Measurements from ENCODE around the gene LRG1. TPM values are rescaled to one million over a fixed set of nuclear protein-coding genes. Genes with fewer than 3 reads are reported as not detected.
A peak's percentile ranks its signal among the peaks of the same experiment; 100 is the strongest.
"Not testable (repeated sequence)": the region's sequence is repeated elsewhere in the genome, so short reads cannot be mapped to it uniquely, and the experiment has no call there.

The LRG1 gene
- total RNA-seq, 1 donor from 2014 or later: 0.73 TPM

GRCh38 chr19:4556597-4557127, 16.8 kb upstream of the LRG1 start:
- ATAC-seq (peak; percentile 32), DNase-seq (ENCODE audit: missing footprints) (peak; percentile 70)
- intact Hi-C loops (cut with DNase I): no loop called here

DNA sequence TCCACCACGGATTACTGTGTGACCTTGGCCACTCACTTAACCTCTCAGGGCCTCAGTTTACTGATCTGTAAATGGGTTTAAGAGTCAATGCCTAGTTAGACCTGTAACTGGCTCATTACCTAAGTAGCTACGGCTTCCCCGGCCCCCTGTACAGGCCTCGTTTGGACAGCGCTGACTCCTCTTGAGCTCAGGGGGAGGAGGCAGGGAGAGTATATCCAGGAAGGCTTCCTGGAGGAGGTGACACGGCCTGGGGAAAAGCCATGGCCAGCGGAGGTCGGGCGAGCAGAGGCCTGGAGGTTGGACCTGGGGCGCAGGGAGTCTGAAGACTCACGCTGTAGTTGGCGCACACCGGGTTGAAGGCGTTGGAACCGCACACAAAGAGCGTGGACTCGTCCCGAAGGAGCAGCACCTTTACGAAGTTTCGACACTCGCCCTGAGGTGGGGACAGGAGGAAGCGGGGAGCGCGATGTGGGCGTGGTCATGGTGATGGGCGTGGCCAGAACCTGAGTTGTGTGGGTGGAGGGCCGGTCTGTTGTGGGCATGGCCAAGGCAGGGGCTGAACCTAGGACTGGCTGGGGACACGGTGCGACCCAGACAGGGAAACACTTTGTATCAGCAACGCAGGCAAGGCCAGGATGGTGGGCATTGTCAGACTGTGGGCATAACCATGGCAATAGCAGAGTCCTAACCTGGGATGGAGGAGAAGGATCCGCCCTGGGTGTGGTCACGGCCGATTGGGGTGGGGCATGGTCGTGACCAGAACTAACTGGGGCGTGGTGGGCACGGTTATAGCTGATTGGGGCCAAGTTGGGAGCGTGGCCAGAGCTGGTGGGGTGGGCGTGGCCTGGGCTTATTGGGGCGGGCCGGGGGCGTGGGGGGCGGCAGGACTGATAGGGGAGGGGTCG, 16.1 kb upstream of the LRG1 start:
- ATAC-seq (no peak), DNase-seq (ENCODE audit: missing footprints) (peak; percentile 34)
- intact Hi-C loops (cut with DNase I): no loop called here

- ATAC-seq (no peak), DNase-seq (ENCODE audit: missing footprints) (no peak)
- intact Hi-C loops (cut with DNase I): no loop called here
Observed at GRCh38 chr19:4554717-4555116, 14.9 kb upstream of the LRG1 start.

DNA sequence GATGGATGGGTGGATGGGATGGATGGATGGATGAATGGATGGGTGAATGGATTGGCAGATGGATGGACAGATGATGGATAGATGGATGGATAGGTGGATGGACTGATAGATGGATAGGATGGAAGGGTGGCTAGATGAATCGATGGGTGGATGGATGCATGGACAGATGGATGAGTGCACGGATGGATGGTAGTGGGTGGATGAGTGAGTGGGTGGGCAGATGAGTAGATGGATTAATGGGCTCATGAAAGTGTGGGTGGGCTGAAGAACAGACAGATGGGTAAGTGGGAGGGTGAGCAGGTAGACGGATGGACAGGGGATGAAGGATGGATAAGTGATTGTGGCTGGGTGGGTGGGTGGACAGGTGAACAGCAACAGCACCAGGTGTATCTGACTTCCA, 13.9 kb upstream of the LRG1 start:
- DNase-seq (ENCODE audit: missing footprints) (no peak), ATAC-seq (no peak)
- intact Hi-C loops (cut with DNase I): no loop called here

DNA sequence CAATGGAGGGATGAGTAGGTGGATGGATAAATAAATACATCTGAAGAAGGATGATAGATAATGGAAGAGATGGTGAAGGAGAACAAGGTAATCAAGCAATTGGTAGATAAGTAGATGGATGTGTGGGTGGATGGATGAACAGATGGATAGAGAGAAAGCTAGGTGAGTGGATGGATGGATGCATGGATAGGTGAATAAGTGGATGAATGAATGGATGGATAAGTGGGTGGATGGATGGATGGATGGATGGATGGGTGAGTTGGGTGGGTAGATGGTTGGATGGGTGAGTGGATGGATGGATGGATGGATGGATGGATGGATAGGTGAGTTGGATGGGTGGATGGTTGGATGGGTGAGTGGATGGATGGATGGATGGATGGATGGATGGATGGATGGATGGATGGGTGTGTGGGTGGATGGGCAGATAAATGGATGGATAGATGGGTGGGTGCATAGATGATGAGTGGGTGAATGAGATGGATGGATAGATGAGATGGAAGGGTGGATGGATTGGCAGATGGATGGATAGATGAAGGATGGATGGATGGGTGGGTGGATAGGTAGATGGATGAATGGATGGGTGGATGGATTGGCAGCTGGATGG, 13.4 kb upstream of the LRG1 start:
- no peak for DNase-seq (ENCODE audit: missing footprints)
- intact Hi-C loops (cut with DNase I): no loop called here
- ATAC-seq: no peak

DNA sequence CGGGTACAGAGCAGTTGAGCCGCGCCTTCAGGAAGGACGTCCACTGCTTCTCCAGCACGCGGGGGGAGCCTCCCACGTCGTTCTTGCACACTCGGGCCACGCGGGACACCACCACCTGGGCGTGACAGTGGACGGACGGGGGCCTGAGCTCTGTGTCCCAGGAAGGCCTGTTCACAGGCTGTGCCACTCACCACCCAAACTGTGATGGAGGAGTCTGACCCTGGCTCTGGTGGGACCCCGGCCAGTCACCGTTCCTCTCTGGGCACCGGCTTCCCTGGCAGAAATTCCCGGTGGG, 12.6 kb upstream of the LRG1 start:
- ATAC-seq (no peak), DNase-seq (ENCODE audit: missing footprints) (peak; percentile 13)
- intact Hi-C loops (cut with DNase I): no loop called here

- intact Hi-C loops (cut with DNase I): no loop called here
- ATAC-seq (no peak), DNase-seq (ENCODE audit: missing footprints) (peak; percentile 16)
Observed at GRCh38 chr19:4550479-4551050, 10.7 kb upstream of the LRG1 start.

GRCh38 chr19:4550018-4550417, 10.2 kb upstream of the LRG1 start:
- DNase-seq (ENCODE audit: missing footprints) (peak; percentile 4), ATAC-seq (no peak)
- intact Hi-C loops (cut with DNase I): no loop called here

DNA sequence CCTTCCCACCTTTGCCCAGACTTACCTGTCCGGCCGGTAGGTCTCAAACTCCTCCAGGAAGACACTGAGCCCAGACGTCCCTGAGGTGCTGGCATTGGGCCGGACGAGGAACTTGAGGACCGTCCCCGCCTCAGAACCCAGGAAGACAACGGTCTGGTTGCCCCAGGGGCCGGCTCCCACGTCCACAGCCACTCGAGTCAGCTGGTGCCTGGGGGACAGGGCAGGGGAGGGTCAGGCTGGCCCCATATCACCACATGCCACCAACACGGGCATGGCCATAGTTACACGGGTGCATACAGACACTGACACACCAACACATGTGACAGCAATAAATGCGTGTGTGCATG, 8.4 kb upstream of the LRG1 start:
- intact Hi-C loops (cut with DNase I): no loop called here
- DNase-seq (ENCODE audit: missing footprints): peak; percentile 4
- ATAC-seq: no peak

DNA sequence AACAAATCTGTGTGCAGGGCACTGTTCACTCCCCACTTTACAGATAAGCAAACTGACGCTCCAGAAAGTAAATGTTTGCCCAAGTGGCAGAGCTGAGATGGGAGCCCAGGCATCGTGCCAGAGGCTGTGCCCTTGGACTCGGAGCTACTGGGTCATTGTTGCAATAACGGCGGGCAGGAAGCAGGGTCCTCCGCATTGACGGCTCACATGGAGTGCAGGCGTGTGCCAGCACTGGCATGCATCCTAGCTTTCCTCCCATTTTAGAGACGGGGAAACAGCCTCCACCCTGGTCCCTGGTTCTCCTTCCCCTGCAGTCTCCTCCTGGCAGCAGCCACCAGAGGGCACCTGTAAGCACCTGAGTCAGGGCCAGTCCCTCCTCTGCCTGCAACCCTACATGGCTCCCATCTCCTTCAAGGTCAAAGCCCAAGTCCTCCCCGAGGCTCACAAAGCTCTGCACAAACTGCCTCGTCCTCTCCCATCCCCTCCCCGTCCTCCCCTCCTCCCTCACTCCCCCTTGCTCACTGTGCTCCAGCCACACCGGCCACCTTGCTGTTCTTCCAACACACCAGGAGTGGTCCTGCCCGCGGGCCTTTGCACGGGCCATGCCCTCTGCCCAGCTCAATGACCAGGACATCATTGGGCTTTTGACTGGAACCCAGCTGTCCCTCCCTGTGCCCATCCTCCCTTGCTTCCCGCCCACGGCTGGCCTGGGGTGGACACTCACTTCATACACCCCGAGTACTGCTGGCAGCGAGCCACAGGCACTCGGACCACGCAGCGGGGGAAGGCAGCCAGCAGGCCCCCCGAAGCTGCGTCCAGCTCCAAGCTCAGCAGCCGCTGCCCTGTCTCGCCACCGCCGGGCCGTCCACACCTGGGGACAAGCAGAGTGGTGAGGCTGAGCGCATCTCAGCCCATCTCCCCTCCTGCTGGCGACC, 7.7 kb upstream of the LRG1 start:
- peak; percentile 67 for DNase-seq (ENCODE audit: missing footprints)
- ATAC-seq: no peak
- intact Hi-C loops (cut with DNase I): no loop called here

DNA sequence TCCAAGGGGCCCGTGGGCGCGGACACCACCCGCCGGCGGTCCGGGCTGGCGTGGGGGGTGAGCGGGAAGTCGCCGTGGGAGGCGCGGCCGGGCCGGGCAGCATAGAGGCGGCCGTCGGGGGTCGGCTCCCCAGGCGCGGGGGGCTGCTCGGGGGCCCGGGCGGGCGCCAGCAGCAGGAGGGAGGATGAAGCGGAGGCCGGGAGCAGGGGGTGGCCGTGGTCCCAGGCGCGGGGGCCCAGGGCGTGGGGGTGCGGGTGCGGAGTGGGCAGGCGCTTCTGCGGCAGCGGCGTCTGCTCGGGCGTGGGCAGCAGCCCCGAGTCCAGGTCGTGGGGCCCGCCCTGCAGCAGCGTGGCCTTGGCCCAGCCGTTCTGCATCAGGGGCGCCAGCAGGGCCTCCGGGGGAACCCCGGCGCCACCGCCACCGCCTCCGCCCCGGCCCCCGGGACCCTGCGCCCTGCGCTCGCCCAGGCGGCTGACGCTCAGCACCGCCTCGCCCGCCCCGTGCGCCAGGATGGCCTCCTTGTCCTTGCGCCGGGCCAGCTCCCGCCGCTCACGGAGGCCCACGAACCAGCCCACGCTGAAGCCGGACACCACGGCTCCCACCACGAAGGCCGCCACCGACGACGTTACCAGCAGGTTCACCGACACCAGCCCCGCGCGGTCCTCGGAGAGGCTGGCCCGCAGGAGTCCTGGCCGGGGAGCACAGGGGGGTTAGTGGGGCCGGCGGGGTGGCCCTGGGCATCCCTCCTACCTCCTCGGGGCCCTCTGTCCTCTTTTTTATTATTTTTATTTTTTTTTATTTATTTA, 4.2 kb upstream of the LRG1 start:
- intact Hi-C loops (cut with DNase I): no loop called here
- peak; percentile 37 for DNase-seq (ENCODE audit: missing footprints)
- no peak for ATAC-seq

DNA sequence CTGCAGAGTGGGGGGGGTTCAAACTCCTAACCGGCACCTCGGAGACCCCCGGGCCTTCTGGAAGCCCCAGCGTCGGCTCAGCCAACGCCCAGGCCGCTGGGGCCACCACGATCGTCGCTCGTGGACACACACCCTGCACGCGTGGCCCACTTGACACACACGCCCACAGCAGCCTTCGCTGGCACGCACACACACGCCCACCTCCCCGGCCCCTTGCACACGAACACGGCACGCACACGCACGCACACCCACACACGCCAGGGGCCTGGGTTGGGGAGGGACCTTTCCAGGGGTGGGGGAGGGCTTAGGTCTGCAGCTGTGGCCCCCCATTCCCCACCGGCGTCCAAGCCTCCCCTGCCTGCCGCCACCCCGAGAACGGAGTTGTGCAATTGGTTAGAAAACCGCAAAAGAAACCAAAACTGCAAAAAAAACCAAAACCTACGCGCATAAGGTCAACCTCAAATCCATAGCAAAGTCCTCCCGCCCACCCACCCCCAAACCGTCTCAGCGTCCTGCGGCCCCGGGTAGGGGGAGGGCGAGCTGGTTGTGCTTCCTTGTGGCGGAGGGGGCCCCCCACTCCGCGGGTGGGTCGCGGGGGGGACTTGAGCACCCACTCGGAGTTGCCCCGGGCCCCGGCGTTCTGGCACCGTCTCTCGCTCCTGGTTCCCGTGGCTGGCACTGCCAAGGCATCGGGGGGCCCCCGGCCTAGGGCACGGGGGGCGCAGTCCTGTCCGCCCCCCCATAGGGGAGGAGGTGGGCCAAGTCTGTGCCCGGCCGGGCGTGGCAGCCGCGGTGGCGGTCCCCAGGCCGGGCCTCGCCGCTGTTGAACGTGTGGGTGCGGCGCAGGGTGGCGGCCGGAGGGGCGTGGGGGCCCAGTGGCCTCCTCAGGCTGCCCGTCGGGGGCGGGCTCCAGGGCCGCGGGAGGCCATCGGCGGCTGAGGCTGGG, 3.3 kb upstream of the LRG1 start:
- ATAC-seq (no peak), DNase-seq (ENCODE audit: missing footprints) (no peak)
- intact Hi-C loops (cut with DNase I): no loop called here

- DNase-seq (ENCODE audit: missing footprints); intact Hi-C loops (cut with DNase I); ATAC-seq: not testable (repeated sequence)
Observed at GRCh38 chr19:4541806-4542145, 1.9 kb upstream of the LRG1 start.

- DNase-seq (ENCODE audit: missing footprints): no peak
- intact Hi-C loops (cut with DNase I): no loop called here
Observed at GRCh38 chr19:4541114-4541805, 1.4 kb upstream of the LRG1 start.

GRCh38 chr19:4539169-4539692, 605 bp downstream of the LRG1 start:
- intact Hi-C loops (cut with DNase I): loop anchor here (10.0 kb wide), 1 partner anchor 264 kb away; the partner anchor contains the start of gene SHD
- no peak for ATAC-seq
- DNase-seq (ENCODE audit: missing footprints): no peak

More at GRCh38 chr19:4541114-4541805, 1.4 kb upstream of the LRG1 start:
- no peak for ATAC-seq

DNA sequence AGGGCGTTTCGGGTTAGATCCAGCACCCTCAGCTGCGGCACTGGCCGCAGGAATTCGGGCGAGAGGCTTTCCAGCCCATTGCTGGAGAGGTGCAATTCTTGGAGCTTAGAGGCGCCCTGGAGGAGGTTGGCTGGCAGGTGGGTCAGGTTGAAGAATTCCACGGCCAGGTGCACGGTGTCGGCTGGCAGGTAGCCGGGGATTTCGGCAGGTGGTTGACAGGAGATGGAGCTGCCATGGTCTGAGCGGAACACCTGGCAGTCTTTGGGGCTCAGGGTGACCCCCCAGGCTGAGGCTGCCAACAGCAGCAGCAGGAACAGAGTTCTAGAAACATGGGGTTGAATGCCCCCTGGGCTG, 1.3 kb downstream of the LRG1 start:
- ATAC-seq: no peak
- no peak for DNase-seq (ENCODE audit: missing footprints)
- intact Hi-C loops (cut with DNase I): loop anchor here (10.0 kb wide), 1 partner anchor 264 kb away; the partner anchor contains the start of gene SHD

All from Right ventricle myocardium inferior (tissue), 1 donor.